ENCODE measurements around the gene NALCN. TPM values are rescaled to one million over a fixed set of nuclear protein-coding genes. Genes with fewer than 3 reads are reported as not detected.

NALCN gene
- total RNA-seq, 1 donor from 2014 or later: 38.6 TPM

DNA sequence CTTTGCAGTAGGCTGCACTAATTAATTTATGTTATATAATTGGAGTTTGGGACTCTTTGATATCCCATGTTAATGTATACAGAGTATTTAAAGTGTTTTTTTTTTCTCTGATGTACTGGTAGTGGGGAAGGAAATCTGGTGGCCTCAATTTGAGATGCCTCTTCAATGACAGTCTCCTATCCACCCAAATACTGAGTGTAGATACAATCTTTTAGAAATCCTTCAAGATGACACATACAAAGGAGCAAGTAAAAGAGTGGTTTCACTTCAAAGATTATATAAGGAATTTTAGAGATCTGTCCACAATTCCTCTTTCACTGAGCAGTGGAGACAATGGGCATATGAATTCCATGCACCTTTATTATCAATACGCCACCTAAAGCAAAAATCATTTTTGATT is 15.1 kb downstream of the NALCN start:
- peaks cover 47% of the 10 kb centered on the region for H3K4me1 Mint-ChIP-seq (ENCODE audit: low read depth)
- H3K9me3 Mint-ChIP-seq (ENCODE audit: low read depth): no peaks in the 10 kb centered on the region
- no peaks in the 10 kb centered on the region for H3K27me3 Mint-ChIP-seq (ENCODE audit: low read depth)
- no peaks in the 10 kb centered on the region for H3K36me3 Mint-ChIP-seq (ENCODE audit: low read depth)
- H3K27ac Mint-ChIP-seq (ENCODE audit: unreplicated experiment): no peak overlapping the region
- DNase-seq (ENCODE audit: low spot score): no peak
- TF ChIP-seq, protein P1, sequence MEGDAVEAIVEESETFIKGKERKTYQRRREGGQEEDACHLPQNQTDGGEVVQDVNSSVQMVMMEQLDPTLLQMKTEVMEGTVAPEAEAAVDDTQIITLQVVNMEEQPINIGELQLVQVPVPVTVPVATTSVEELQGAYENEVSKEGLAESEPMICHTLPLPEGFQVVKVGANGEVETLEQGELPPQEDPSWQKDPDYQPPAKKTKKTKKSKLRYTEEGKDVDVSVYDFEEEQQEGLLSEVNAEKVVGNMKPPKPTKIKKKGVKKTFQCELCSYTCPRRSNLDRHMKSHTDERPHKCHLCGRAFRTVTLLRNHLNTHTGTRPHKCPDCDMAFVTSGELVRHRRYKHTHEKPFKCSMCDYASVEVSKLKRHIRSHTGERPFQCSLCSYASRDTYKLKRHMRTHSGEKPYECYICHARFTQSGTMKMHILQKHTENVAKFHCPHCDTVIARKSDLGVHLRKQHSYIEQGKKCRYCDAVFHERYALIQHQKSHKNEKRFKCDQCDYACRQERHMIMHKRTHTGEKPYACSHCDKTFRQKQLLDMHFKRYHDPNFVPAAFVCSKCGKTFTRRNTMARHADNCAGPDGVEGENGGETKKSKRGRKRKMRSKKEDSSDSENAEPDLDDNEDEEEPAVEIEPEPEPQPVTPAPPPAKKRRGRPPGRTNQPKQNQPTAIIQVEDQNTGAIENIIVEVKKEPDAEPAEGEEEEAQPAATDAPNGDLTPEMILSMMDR (IDR thresholded peaks at IDR 0.05): no peak
- no peak overlapping the region for H3K4me3 Mint-ChIP-seq (ENCODE audit: unreplicated experiment)

DNA sequence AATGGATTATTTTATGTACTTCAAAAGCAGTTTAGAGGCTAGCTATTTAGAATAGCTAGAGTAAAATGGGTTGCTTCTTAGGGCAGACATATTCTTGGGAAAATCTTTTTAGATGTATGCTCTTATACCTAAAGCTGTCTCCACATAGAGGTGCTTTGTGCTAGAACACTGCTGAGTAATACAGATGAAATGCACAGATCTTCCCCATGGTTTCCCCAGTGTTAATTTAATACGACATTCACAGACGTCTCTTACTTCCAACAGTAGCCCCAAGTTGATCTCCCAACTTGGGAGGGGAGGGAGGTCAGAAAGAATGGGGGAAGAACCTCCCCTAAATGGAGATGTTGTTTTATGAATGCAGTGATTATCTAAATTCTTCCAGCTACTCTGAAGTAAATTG is 16.9 kb downstream of the NALCN start:
- DNase-seq (ENCODE audit: low spot score): no peak
- Mint-ChIP-seq H3K4me3 (ENCODE audit: unreplicated experiment) (no peak overlapping the region), H3K4me1 (ENCODE audit: low read depth) (peaks cover 53% of the 10 kb centered on the region), H3K27me3 (ENCODE audit: low read depth) (no peaks in the 10 kb centered on the region), H3K36me3 (ENCODE audit: low read depth) (peaks cover 3% of the 10 kb centered on the region), H3K27ac (ENCODE audit: unreplicated experiment) (peak overlapping the region; percentile 84), H3K9me3 (ENCODE audit: low read depth) (no peaks in the 10 kb centered on the region)
- TF ChIP-seq, protein P1 (IDR thresholded peaks at IDR 0.05): no peak

DNA sequence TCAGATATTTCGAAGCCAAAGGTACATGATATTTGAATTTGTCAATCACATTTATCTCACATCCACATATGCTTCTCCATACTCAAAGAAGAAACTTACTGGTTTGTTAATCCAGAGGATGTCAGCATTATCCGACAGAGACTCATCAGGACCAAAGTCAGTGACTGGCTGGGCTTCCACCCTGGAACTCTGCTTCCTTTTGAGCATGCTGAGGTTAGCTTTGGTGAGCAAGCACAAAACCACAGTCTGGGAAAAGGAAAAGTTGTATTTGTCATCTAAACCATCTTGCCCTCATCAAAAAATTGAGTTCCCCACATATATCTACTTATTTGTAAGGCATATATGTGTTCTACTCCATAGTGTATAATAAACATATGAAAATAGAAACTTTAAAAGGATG is 17.4 kb downstream of the NALCN start:
- Mint-ChIP-seq H3K27ac (ENCODE audit: unreplicated experiment) (peak overlapping the region; percentile 84), H3K9me3 (ENCODE audit: low read depth) (no peaks in the 10 kb centered on the region), H3K36me3 (ENCODE audit: low read depth) (peaks cover 3% of the 10 kb centered on the region), H3K27me3 (ENCODE audit: low read depth) (no peaks in the 10 kb centered on the region), H3K4me3 (ENCODE audit: unreplicated experiment) (no peak overlapping the region), H3K4me1 (ENCODE audit: low read depth) (peaks cover 58% of the 10 kb centered on the region)
- no peak for DNase-seq (ENCODE audit: low spot score)
- TF ChIP-seq, protein P1 (IDR thresholded peaks at IDR 0.05): no peak

DNA sequence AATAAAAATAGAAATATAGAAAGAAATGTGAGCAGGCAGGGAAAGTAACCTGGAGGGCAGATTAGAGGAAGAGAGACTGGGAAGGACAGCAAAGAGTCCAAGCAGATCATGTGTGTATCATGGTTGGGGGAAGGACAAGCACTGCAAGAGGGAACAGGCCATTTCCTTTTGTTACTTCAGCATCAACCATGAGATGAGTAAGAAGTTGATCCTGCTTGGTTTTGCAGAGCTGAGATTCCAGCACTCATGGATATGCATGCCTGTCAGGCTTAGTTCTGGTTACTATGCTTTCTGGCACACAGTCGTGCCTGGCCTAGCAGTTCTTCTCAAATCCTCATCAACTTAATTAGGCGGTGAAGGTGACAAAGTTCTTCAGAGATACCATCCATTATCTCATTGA is 18.1 kb downstream of the NALCN start:
- TF ChIP-seq, protein P1 (IDR thresholded peaks at IDR 0.05): no peak
- Mint-ChIP-seq H3K4me1 (ENCODE audit: low read depth) (peaks cover 63% of the 10 kb centered on the region), H3K27ac (ENCODE audit: unreplicated experiment) (peak overlapping the region; percentile 84)

DNA sequence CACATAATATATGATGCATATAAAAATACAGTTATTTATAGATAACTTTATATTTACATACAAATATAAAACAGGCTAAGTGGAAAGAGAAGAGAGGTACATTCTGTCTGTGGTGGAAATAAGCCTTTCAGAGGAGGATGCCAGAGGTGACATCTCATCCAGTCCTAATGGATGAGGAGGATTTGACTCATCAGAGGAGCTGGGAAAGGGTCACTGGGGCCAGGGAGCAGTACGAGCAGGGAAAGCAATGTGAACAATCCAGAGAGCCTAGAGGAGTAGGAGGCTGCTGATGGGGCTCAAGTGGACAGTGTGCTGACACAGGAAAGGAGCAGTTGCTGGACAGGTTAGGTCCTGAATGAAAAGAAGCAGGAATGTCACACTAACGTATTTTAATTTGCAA is 18.6 kb downstream of the NALCN start:
- no peak for DNase-seq (ENCODE audit: low spot score)
- TF ChIP-seq, protein P1 (IDR thresholded peaks at IDR 0.05): no peak
- Mint-ChIP-seq H3K27me3 (ENCODE audit: low read depth) (no peaks in the 10 kb centered on the region), H3K9me3 (ENCODE audit: low read depth) (no peaks in the 10 kb centered on the region), H3K27ac (ENCODE audit: unreplicated experiment) (peak overlapping the region; percentile 84), H3K4me3 (ENCODE audit: unreplicated experiment) (no peak overlapping the region), H3K36me3 (ENCODE audit: low read depth) (peaks cover 5% of the 10 kb centered on the region), H3K4me1 (ENCODE audit: low read depth) (peaks cover 68% of the 10 kb centered on the region)

More for the DNA sequence above, 18.1 kb downstream of the NALCN start:
- no peak overlapping the region for H3K4me3 Mint-ChIP-seq (ENCODE audit: unreplicated experiment)
- no peak for DNase-seq (ENCODE audit: low spot score)
- no peaks in the 10 kb centered on the region for H3K9me3 Mint-ChIP-seq (ENCODE audit: low read depth)
- peaks cover 5% of the 10 kb centered on the region for H3K36me3 Mint-ChIP-seq (ENCODE audit: low read depth)
- H3K27me3 Mint-ChIP-seq (ENCODE audit: low read depth): no peaks in the 10 kb centered on the region

Measured in chondrocyte (in vitro differentiated cells).